Right lobe of liver (tissue), 6 donors: Measurements from ENCODE around the gene SPACA4. TPM values are rescaled to one million over a fixed set of nuclear protein-coding genes. Genes with fewer than 3 reads are reported as not detected.

Experiments
- ATAC-seq, 4 donors: fragments of 200-7000 bp; cut with Tn5 transposase; one replicate each; pipeline ENCODE4 v1.9.1; 2020; ENCODE audit warnings: mild to moderate bottlenecking in 4 of 4, moderate library complexity in 4 of 4
- DNase-seq, 3 donors: peaks; one replicate each; pipeline ENCODE4 v3.0.0-alpha.2; 2020
- H3K27ac ChIP-seq, 3 donors: fragments of 200-600 bp; one replicate each; pipeline ENCODE4 v1.8.0; 2022
- H3K27me3 ChIP-seq, 2 donors: fragments of 200-600 bp; one replicate each; pipeline ENCODE4 v1.8.0; 2022
- H3K36me3 ChIP-seq, 4 donors: fragments of 200-600 bp; sonication (generic) in 1 of 4; one replicate each; pipeline versions ENCODE4 v1.5.1 to v1.8.0; 2017 to 2022; ENCODE audit warnings: control low read depth in 1 of 4
- H3K4me1 ChIP-seq, 4 donors: fragments of 200-600 bp; sonication (generic) in 1 of 4; one replicate each; pipeline versions ENCODE4 v1.5.1 to v1.8.0; 2017 to 2022; ENCODE audit warnings: control low read depth in 1 of 4
- H3K4me3 ChIP-seq, 3 donors: fragments of 200-600 bp; one replicate each; pipeline ENCODE4 v1.8.0; 2022
- H3K9me3 ChIP-seq, 4 donors: fragments of 200-600 bp; sonication (generic) in 1 of 4; one replicate each; pipeline versions ENCODE4 v1.5.1 to v1.8.0; 2017 to 2022; ENCODE audit warnings: control low read depth in 1 of 4
- POLR2A ChIP-seq: fragments of 450-650 bp; IDR thresholded peaks from one replicate; pipeline ENCODE4 v1.6.1; 2017; ENCODE audit warnings: antibody characterized with exemption, mild to moderate bottlenecking
- WGBS: methylation state at CpG from one replicate; pipeline ENCODE4 v1.1.6; 2018; ENCODE audit warnings: low coverage, low lambda C conversion rate; ENCODE audit not compliant: insufficient coverage; ENCODE audit errors: missing lambda C conversion rate; 5-methylcytosine and 5-hydroxymethylcytosine counted together
- intact Hi-C, 2 donors: fragments of 100-400 bp; cut with DNase I; formaldehyde crosslinking; loops; one replicate each; pipeline versions ENCODE4 v1.11.2 to v1.14.1; 2022
- total RNA-seq, 6 experiments: library from RNA; depleted of rRNA in 2 of 6; stranded (reverse); fragments of >200 nt in 2 of 6; fragmentation: NEBNext Ultra II Directional in 3 of 6; extraction: Animal tissue kit (Norgen Biotek cat#: 25700) in 3 of 6; gene quantifications; one replicate each; pipeline versions ENCODE4 v1.1.0 to v1.2.4, GENCODE V29; 2016 to 2023
- TF ChIP-seq, protein P1 (sequence below), 4 donors: fragments of 200-600 bp in 3 of 4; fragments of 450-650 bp in 1 of 4; IDR thresholded peaks; one replicate each; pipeline versions ENCODE4 v1.5.1 to v1.8.0; 2016 to 2022; ENCODE audit warnings: antibody characterized with exemption in 4 of 4, mild to moderate bottlenecking in 2 of 4
- donor health status: DM: no; HTN: yes; CAD: no.
- donor health status: DM: no; HTN: no; CAD: no.
- donor health status: DM: no; HTN: no; CAD: no.
- donor health status: DM: no; HTN: yes; CAD: no.
- donor health status: DM: no; HTN: yes; CAD: no.

Gene SPACA4
- total RNA-seq, 6 experiments from 2014 or later = not detected

DNA sequence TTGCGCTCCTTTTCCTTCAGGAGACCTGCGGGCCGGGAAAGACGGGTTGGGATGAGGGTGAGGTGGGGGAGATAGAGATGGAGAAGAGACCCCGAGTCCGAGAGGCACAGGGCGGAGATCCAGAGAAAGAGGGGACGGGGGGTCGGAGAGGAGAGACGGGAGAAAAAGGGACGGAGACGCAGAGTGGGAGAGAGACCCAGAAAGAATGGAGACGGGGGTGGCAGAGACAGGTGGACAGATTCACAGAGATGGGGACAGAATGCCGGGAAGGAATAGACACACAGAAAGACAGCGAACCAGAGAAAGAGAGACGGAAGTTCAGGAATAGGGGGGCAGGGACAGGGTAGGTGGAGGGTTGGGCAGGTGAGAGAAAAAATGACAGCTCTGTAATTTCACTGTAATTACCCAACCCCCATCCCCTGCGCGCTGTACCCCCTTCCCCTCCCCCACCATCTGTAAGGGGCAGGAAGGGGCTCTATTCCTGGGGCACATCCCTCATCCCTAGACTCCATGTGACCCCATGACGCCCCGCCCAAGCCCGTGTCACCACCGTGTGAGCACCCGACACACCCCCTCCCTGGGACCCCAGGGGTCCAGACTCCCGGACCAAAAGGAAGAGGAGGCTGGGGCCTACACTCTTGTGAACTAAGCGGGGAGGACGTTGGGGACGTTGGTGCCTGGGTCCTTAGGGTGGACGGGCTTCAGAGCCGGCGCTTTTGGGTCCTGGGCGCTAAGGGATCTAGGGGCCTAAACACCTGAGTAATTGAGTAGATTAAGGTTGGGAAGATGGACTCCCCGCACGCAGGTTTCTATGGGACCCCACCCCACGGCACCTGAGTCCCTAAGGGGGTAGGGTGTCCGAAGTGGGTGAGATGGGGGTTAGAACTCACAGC, 29.7 kb downstream of the SPACA4 start:
- Histone ChIP-seq H3K9me3 (no peaks in the 10 kb centered on the region), H3K36me3 (no peaks in the 10 kb centered on the region), H3K27ac (peak overlapping the region; percentile 87 to 97 (median 88)), H3K27me3 (no peaks in the 10 kb centered on the region), H3K4me1 (peaks cover 0 to 31% (median 16%) of the 10 kb centered on the region in 4 donors), H3K4me3 (peak overlapping the region; percentile 62 to 74 (median 72))
- DNase-seq (peak; percentile 52 to 63 (median 61)), ATAC-seq (no peak)
- TF ChIP-seq, protein P1, sequence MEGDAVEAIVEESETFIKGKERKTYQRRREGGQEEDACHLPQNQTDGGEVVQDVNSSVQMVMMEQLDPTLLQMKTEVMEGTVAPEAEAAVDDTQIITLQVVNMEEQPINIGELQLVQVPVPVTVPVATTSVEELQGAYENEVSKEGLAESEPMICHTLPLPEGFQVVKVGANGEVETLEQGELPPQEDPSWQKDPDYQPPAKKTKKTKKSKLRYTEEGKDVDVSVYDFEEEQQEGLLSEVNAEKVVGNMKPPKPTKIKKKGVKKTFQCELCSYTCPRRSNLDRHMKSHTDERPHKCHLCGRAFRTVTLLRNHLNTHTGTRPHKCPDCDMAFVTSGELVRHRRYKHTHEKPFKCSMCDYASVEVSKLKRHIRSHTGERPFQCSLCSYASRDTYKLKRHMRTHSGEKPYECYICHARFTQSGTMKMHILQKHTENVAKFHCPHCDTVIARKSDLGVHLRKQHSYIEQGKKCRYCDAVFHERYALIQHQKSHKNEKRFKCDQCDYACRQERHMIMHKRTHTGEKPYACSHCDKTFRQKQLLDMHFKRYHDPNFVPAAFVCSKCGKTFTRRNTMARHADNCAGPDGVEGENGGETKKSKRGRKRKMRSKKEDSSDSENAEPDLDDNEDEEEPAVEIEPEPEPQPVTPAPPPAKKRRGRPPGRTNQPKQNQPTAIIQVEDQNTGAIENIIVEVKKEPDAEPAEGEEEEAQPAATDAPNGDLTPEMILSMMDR (IDR thresholded peaks at IDR 0.05) = no peak
- TF ChIP-seq POLR2A = no peak
- intact Hi-C loops = no loop called here
- WGBS = under 1% methylated on average over 18 of the region's 35 CpGs

DNA sequence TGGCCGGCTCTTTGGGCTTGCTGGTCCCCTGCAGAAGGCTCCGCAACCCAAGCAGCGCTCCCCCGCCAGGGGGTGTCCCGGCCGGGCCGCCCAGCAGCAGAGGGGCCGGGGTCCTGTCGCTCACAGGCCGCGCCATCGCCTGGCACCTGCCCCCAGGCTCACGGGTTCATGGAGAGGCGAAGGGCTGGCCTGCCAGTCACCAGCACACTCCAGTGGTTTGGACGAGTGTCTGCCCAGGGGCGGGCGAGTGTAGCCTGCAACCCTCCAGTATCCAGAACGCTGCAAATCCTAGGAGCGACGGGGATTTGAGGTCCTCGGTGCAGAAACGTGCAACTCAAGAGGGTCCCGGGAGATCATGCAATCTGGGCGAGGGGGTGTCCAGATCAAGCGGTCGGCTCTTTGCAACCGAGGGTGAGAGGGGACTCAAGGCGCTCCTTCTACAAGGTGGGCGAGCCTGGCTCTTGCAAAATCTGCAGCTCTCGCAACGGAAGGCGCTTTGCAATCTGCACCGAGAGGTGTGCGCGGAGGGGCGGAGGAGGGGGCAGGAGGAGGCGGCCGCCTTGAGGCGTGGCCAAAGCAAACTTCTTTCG, 30.4 kb downstream of the SPACA4 start, which contains the start of gene DBP:
Gene DBP, minus strand, starts transcription at position 521 of the 590 bp plus-strand sequence. Its CDS starts 385 bp downstream, at position 136.
- no peaks in the 10 kb centered on the region for H3K9me3 ChIP-seq
- peak; percentile 14 for TF ChIP-seq POLR2A
- TF ChIP-seq, protein P1 (IDR thresholded peaks at IDR 0.05) = no peak
- no peaks in the 10 kb centered on the region for H3K27me3 ChIP-seq
- H3K4me3 ChIP-seq = peak within 1 kb of the TSS; percentile 62 to 74 (median 72)
- ATAC-seq = peak; percentile 1 to 12 (median 6)
- H3K27ac ChIP-seq = peak within 1 kb of the TSS; percentile 87 to 97 (median 88)
- peaks cover 0 to 31% (median 18%) of the 10 kb centered on the region in 4 donors for H3K4me1 ChIP-seq
- peak; percentile 63 to 77 (median 71) for DNase-seq
- no CpG with 5 or more reads among the region's 40 CpGs for WGBS
- intact Hi-C loops = no loop called here
- H3K36me3 ChIP-seq = no peaks in the 10 kb centered on the region

- DNase-seq (peak; percentile 96 to 100 (median 98)), ATAC-seq (peak; percentile 51 to 75 (median 68))
- no peaks in the 10 kb centered on the region for H3K27me3 ChIP-seq
- H3K9me3 ChIP-seq = no peaks in the 10 kb centered on the region
- H3K36me3 ChIP-seq = no peaks in the 10 kb centered on the region
- peak overlapping the region; percentile 87 to 97 (median 88) for H3K27ac ChIP-seq
- 0% methylated on average over 24 of the region's 38 CpGs for WGBS
- intact Hi-C loops = no loop called here
- TF ChIP-seq, protein P1 (IDR thresholded peaks at IDR 0.05) = no peak
- no peak for TF ChIP-seq POLR2A
- H3K4me3 ChIP-seq = peak overlapping the region; percentile 18 to 74 (median 72)
- peaks cover 0 to 31% (median 18%) of the 10 kb centered on the region in 4 donors for H3K4me1 ChIP-seq
Measured at GRCh38 chr19:48637449-48637947, 31.0 kb downstream of the SPACA4 start.

GRCh38 chr19:48637948-48638830, 31.6 kb downstream of the SPACA4 start:
- DNase-seq = peak; percentile 65 to 90 (median 77)
- Histone ChIP-seq H3K27ac (peak overlapping the region; percentile 87 to 97 (median 88)), H3K4me1 (peaks cover 0 to 26% (median 14%) of the 10 kb centered on the region in 4 donors), H3K4me3 (peak overlapping the region; percentile 18 to 74 (median 72)), H3K9me3 (no peaks in the 10 kb centered on the region), H3K36me3 (no peaks in the 10 kb centered on the region), H3K27me3 (no peaks in the 10 kb centered on the region)
- intact Hi-C loops = no loop called here
- peak; percentile 19 to 56 (median 46) for ATAC-seq
- 7% methylated on average over 21 of the region's 29 CpGs for WGBS
- TF ChIP-seq, protein P1 (IDR thresholded peaks at IDR 0.05) = no peak
- peak; percentile 54 for TF ChIP-seq POLR2A
